Fibroblast of lung (primary cell): ENCODE measurements around the gene PLEKHG4B.
"Not testable (repeated sequence)": the region's sequence is repeated elsewhere in the genome, so short reads cannot be mapped to it uniquely, and the experiment has no call there.

Source experiments
- CTCF ChIP-seq, 2 donors: IDR thresholded peaks in 1 of 2; conservative IDR thresholded peaks in 1 of 2; 1 replicate in 1 of 2; 2 replicates in 1 of 2; pipeline ENCODE4 v1.5.1; 2011 to 2012; ENCODE audit warnings: low read length in 2 of 2, control low read depth in 1 of 2, inconsistent platforms in 1 of 2, low read depth in 1 of 2, mild to moderate bottlenecking in 1 of 2
- EZH2 ChIP-seq: IDR thresholded peaks from 2 replicates; pipeline ENCODE4 v1.5.1; 2012; ENCODE audit warnings: low read length, control low read depth, mild to moderate bottlenecking; ENCODE audit errors: missing control alignments

- peak in 1 of 2 donors; percentile 5 for TF ChIP-seq CTCF (conservative IDR thresholded peaks at IDR 0.05 in 1 of 2, IDR thresholded peaks at IDR 0.05 in 1 of 2; ENCODE audit: low read depth in 1 of 2, low read length in 2 of 2)
- not testable (repeated sequence) for TF ChIP-seq EZH2
Measured at GRCh38 chr5:197031-197430, 105.1 kb downstream of the PLEKHG4B start.
